A549 (cell line): ENCODE data around the gene BBX. TPM values are rescaled to one million over a fixed set of nuclear protein-coding genes. Genes with fewer than 3 reads are reported as not detected.
A peak's percentile ranks its signal among the peaks of the same experiment; 100 is the strongest.

Experiments
- ATAC-seq, 2 experiments: fragments of 200-7000 bp in 1 of 2; fragments of >200 bp in 1 of 2; cut with Nextera tagmentation in 1 of 2; cut with Tn5 transposase in 1 of 2; 3 replicates each; pipeline versions ENCODE4 v1.8.0 to v1.9.1; 2018 to 2020; ENCODE audit warnings: mild to moderate bottlenecking in 1 of 2, moderate library complexity in 1 of 2
- CTCF ChIA-PET: fragments of 300-600 bp; sonication (Branson Sonifier 250); formaldehyde crosslinking; extraction: SDS; loops from one replicate; lab custom pipeline; 2021; ENCODE audit warnings: antibody characterized with exemption, inconsistent platforms; lab: Yijun Ruan, JAX
- POLR2A ChIA-PET: fragments of 350-600 bp; formaldehyde crosslinking; extraction: SDS; loops from one replicate; lab custom pipeline; 2021; ENCODE audit warnings: antibody characterized with exemption, inconsistent platforms; lab: Yijun Ruan, JAX
- DNase-seq, 2 experiments: peaks; one replicate each; pipeline versions ENCODE4 v3.0.0 to v3.0.0-alpha.2; 2011 to 2016; ENCODE audit warnings: low read depth in 1 of 2, low spot score in 1 of 2
- FAIRE-seq: peaks from 2 replicates; lab custom pipeline; 2011; peaks lifted over from hg19 to GRCh38; lab: Jason Lieb, UNC
- H3K27ac ChIP-seq, 2 experiments: fragments of >200 bp; sonication (Bioruptor Twin); formaldehyde crosslinking; 3 replicates each; pipeline ENCODE4 v1.5.1; 2016 to 2017
- H3K4me1 ChIP-seq: fragments of >200 bp; sonication (Bioruptor Twin); formaldehyde crosslinking; 3 replicates; pipeline ENCODE4 v1.6.1; 2016
- H3K4me2 ChIP-seq: fragments of >200 bp; sonication (Bioruptor Twin); formaldehyde crosslinking; 3 replicates; pipeline ENCODE4 v1.6.1; 2016
- H3K4me3 ChIP-seq: fragments of >200 bp; sonication (Bioruptor Twin); formaldehyde crosslinking; 3 replicates; pipeline ENCODE4 v1.5.1; 2016
- H3K9me3 ChIP-seq: fragments of >200 bp; sonication (Bioruptor Twin); formaldehyde crosslinking; 3 replicates; pipeline ENCODE4 v1.6.1; 2016
- CEBPB ChIP-seq, 2 experiments: fragments of >200 bp in 1 of 2; sonication (Bioruptor Twin) in 1 of 2; formaldehyde crosslinking in 1 of 2; IDR thresholded peaks; 2 replicates each; pipeline ENCODE4 v1.6.1; 2012 to 2016
- CTCF ChIP-seq: fragments of >200 bp; sonication (Bioruptor Twin); formaldehyde crosslinking; IDR thresholded peaks from 3 replicates; pipeline ENCODE4 v1.5.1; 2016
- E2F6 ChIP-seq: IDR thresholded peaks from 2 replicates; pipeline ENCODE4 v1.6.1; 2012; ENCODE audit warnings: low read depth, borderline replicate concordance
- EHMT2 ChIP-seq: fragments of 200-600 bp; sonication (generic); IDR thresholded peaks from 2 replicates; pipeline ENCODE4 v1.6.1; 2016; ENCODE audit warnings: antibody characterized with exemption, low read depth, mild to moderate bottlenecking, moderate library complexity
- FOSL2 ChIP-seq, 2 experiments: fragments of 450-650 bp in 1 of 2; fragments of >200 bp in 1 of 2; sonication (Bioruptor Twin) in 1 of 2; formaldehyde crosslinking; IDR thresholded peaks; 2 replicates each; pipeline versions ENCODE4 v1.5.0 to v1.6.1; 2016 to 2020; ENCODE audit warnings: mild to moderate bottlenecking in 1 of 2, moderate library complexity in 1 of 2
- HES2 ChIP-seq: fragments of >200 bp; sonication (Bioruptor Twin); formaldehyde crosslinking; IDR thresholded peaks from 2 replicates; pipeline ENCODE4 v1.6.1; 2016
- HOXA7 ChIP-seq: fragments of 250-450 bp; sonication (Bioruptor Pico); IDR thresholded peaks from 2 replicates; pipeline ENCODE4 v1.5.0; 2020; ENCODE audit warnings: mild to moderate bottlenecking, moderate library complexity
- JUN ChIP-seq, 2 experiments: fragments of >200 bp; sonication (Bioruptor Twin); formaldehyde crosslinking; IDR thresholded peaks; 2 replicates in 1 of 2; 3 replicates in 1 of 2; pipeline ENCODE4 v1.6.1; 2016 to 2017
- JUNB ChIP-seq: fragments of >200 bp; sonication (Bioruptor Twin); formaldehyde crosslinking; IDR thresholded peaks from 2 replicates; pipeline ENCODE4 v1.6.1; 2016
- KDM1A ChIP-seq: fragments of 200-600 bp; sonication (generic); IDR thresholded peaks from 2 replicates; pipeline ENCODE4 v1.6.1; 2016; ENCODE audit warnings: low read depth, mild to moderate bottlenecking
- MYC ChIP-seq: IDR thresholded peaks from 2 replicates; pipeline ENCODE4 v1.6.1; 2012; ENCODE audit warnings: mild to moderate bottlenecking, inconsistent platforms, low read length, improper control_type of control experiment, borderline replicate concordance
- NPAS2 ChIP-seq: fragments of 250-450 bp; sonication (Bioruptor Pico); IDR thresholded peaks from 2 replicates; pipeline ENCODE4 v1.8.0; 2022; ENCODE audit warnings: mild to moderate bottlenecking, moderate library complexity, borderline replicate concordance
- POLR2A ChIP-seq: IDR thresholded peaks from 2 replicates; pipeline ENCODE4 v1.6.1; 2012; ENCODE audit warnings: mild to moderate bottlenecking, low read length
- POLR2AphosphoS2 ChIP-seq: conservative IDR thresholded peaks from 2 replicates; pipeline ENCODE4 v1.6.1; 2012; ENCODE audit warnings: low read length, improper control_type of control experiment, inconsistent platforms
- RAD21 ChIP-seq, 2 experiments: fragments of >200 bp in 1 of 2; sonication (Bioruptor Twin) in 1 of 2; formaldehyde crosslinking in 1 of 2; IDR thresholded peaks in 1 of 2; conservative IDR thresholded peaks in 1 of 2; 2 replicates in 1 of 2; 3 replicates in 1 of 2; pipeline ENCODE4 v1.6.1; 2012 to 2018; ENCODE audit warnings: inconsistent platforms in 1 of 2
- RCOR1 ChIP-seq: fragments of 150-350 bp; IDR thresholded peaks from 2 replicates; pipeline ENCODE4 v1.6.1; 2014; ENCODE audit warnings: antibody characterized with exemption, low read length, low read depth
- RFX5 ChIP-seq: fragments of 450-650 bp; IDR thresholded peaks from 2 replicates; pipeline ENCODE4 v1.7.1; 2014; ENCODE audit warnings: antibody characterized with exemption, mild to moderate bottlenecking, moderate library complexity
- SMC3 ChIP-seq: fragments of >200 bp; sonication (Bioruptor Twin); formaldehyde crosslinking; IDR thresholded peaks from 3 replicates; pipeline ENCODE4 v1.6.1; 2018; ENCODE audit warnings: inconsistent platforms
- TFCP2L1 ChIP-seq: fragments of 250-450 bp; sonication (Bioruptor Pico); IDR thresholded peaks from 2 replicates; pipeline ENCODE4 v1.5.0; 2021; ENCODE audit warnings: mild to moderate bottlenecking
- ZC3H11A ChIP-seq: fragments of 450-650 bp; IDR thresholded peaks from 2 replicates; pipeline ENCODE4 v1.6.1; 2014; ENCODE audit warnings: antibody characterized with exemption, mild to moderate bottlenecking
- ZSCAN20 ChIP-seq: fragments of 250-450 bp; sonication (Bioruptor Pico); IDR thresholded peaks from 2 replicates; pipeline ENCODE4 v1.8.0; 2022; ENCODE audit warnings: mild to moderate bottlenecking, moderate library complexity
- WGBS: methylation state at CpG from one replicate; pipeline ENCODE4 v1.1.6; 2017; ENCODE audit errors: missing lambda C conversion rate; 5-methylcytosine and 5-hydroxymethylcytosine counted together
- polyA plus RNA-seq, 4 experiments: library from polyadenylated mRNA; depleted of rRNA in 3 of 4; stranded (reverse); fragments of >200 nt; fragmentation: RNase III in 1 of 4; extraction: RNeasy Plus Mini Kit Qiagen cat#74134 plus additional on column Dnase treatment in 1 of 4; gene quantifications; 2 replicates in 3 of 4; 3 replicates in 1 of 4; pipeline ENCODE4 v1.2.3, GENCODE V29; 2011 to 2017

BBX gene
- polyA plus RNA-seq, 2 of the 4 experiments (the other 2 are of a cell fraction) = 16.7 to 62.8 TPM

GRCh38 chr3:107845380-107846278 lies 322.9 kb downstream of the BBX start:
- FAIRE-seq = no peak
- Histone ChIP-seq H3K4me2 (peak overlapping the region; percentile 53; the same call in 1 of the 3 replicates), H3K9me3 (no peaks in the 10 kb centered on the region), H3K4me1 (no peaks in the 10 kb centered on the region), H3K4me3 (no peak overlapping the region), H3K27ac (no peak overlapping the region)
- no peak for TF ChIP-seq HES2
- ChIA-PET POLR2A (no interaction called here), CTCF (interaction anchor here (0.6 to 2.9 kb wide), 26 partner anchors 9 to 610 kb away, joined by 3 to 21 read pairs (median 4); no protein-coding TSS in a partner anchor)
- ATAC-seq = no peak; a peak in 1 of 6 replicates
- DNase-seq = no peak
- 65% methylated on average over 11 of the region's 11 CpGs for WGBS

GRCh38 chr3:107846279-107846852 lies 323.6 kb downstream of the BBX start:
- 24% methylated on average over 10 of the region's 10 CpGs for WGBS
- Histone ChIP-seq H3K4me1 (no peaks in the 10 kb centered on the region), H3K27ac (no peak overlapping the region), H3K9me3 (no peaks in the 10 kb centered on the region)
- ChIA-PET CTCF (interaction anchor here (0.7 to 2.9 kb wide), 27 partner anchors 9 to 610 kb away, joined by 3 to 21 read pairs (median 4); no protein-coding TSS in a partner anchor), POLR2A (no interaction called here)
- FAIRE-seq (peak; percentile 28), DNase-seq (peak; percentile 62 to 74), ATAC-seq (peak; percentile 88 to 98)
- no peak for TF ChIP-seq NPAS2 (CRISPR knock-in tag)
- TF ChIP-seq RFX5 = no peak
- no peak for TF ChIP-seq MYC
- TF ChIP-seq RAD21 (conservative IDR thresholded peaks at IDR 0.05 in 1 of 2, IDR thresholded peaks at IDR 0.05 in 1 of 2) = peak; percentile 56
- TF ChIP-seq HOXA7 (CRISPR knock-in tag) = no peak
- no peak for TF ChIP-seq POLR2AphosphoS2
- TF ChIP-seq SMC3 = peak; percentile 69
- TF ChIP-seq CTCF = peak; percentile 72
- TF ChIP-seq, all 56 proteins: peak for 3
- H3K4me3 ChIP-seq = no peak overlapping the region
- H3K4me2 ChIP-seq = peak overlapping the region; percentile 53; the same call in 2 of the 3 replicates

GRCh38 chr3:107847791-107848190 lies 325.0 kb downstream of the BBX start:
- Histone ChIP-seq H3K4me3 (no peak overlapping the region), H3K27ac (no peak overlapping the region), H3K4me1 (no peaks in the 10 kb centered on the region), H3K4me2 (no peak overlapping the region), H3K9me3 (no peaks in the 10 kb centered on the region)
- ATAC-seq = no peak
- ChIA-PET CTCF (interaction anchor here (0.7 to 2.9 kb wide), 7 partner anchors 10 to 612 kb away, joined by 3 to 13 read pairs (median 3); no protein-coding TSS in a partner anchor), POLR2A (no interaction called here)
- no peak for TF ChIP-seq KDM1A
- no peak for TF ChIP-seq POLR2A
- no peak for TF ChIP-seq ZSCAN20 (CRISPR knock-in tag)
- no peak for TF ChIP-seq CEBPB (IDR thresholded peaks at IDR 0.05)
- TF ChIP-seq RCOR1 = no peak
- TF ChIP-seq HOXA7 (CRISPR knock-in tag) = no peak
- no peak for TF ChIP-seq ZC3H11A
- no peak for TF ChIP-seq E2F6
- TF ChIP-seq TFCP2L1 (CRISPR knock-in tag) = no peak
- TF ChIP-seq JUN (IDR thresholded peaks at IDR 0.05) = no peak
- no peak for TF ChIP-seq JUNB
- TF ChIP-seq FOSL2 (IDR thresholded peaks at IDR 0.05) = no peak
- TF ChIP-seq FOSL2 (CRISPR knock-in tag; IDR thresholded peaks at IDR 0.05) = no peak
- no peak for TF ChIP-seq EHMT2
- WGBS = 72% methylated on average over 8 of the region's 8 CpGs
- no peak for FAIRE-seq
- DNase-seq = no peak
